ENCODE measurements around the gene HES7. TPM values are rescaled to one million over a fixed set of nuclear protein-coding genes. Genes with fewer than 3 reads are reported as not detected.
A peak's percentile ranks its signal among the peaks of the same experiment; 100 is the strongest.

The HES7 gene
- total and polyA plus RNA-seq, 4 experiments from 2014 or later, result not detected

DNA sequence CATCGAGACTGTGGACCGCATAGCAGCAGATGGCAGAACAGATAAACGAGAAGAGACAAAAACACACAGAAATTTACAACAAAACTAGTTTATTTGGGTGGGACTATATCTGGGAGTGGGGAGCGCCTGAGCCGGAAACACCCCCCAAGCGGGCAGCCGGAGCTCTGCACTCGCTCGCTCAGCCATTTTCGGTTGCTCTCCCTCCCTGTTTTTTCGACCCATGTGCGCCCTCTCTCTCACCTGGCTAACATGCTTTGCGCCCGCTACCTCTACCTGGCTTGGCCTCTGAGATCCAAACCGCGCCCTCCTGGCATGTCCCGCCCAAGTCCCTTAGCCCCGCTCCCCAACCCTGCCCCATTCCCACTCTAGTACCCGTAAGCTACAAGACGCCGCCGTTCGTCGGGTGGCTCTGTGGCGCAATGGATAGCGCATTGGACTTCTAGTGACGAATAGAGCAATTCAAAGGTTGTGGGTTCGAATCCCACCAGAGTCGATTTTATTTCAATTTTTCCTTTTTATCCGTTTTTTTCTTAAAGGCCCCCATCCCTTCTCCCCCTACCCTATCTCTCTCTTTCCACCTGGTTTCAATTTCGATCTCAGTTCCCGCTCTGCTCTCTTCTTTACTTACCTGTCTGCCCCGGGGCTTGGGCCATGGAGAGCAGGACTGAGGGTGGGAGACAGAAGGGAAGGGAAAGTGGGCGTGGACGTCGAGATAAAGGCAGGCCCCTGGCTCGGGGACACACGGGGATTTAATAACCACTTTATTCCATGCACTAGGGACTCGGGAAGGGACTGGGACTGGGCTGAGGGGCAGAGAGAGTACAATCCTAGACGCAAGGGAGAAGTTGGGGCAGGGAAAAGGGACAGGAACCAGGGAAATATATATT, 3.1 kb downstream of the HES7 start:
- Mint-ChIP-seq H3K36me3 (peaks cover 0 to 42% of the 10 kb centered on the region in 2 donors), H3K4me3 (peak overlapping the region; percentile 88 to 95 (median 94)), H3K27ac (peak overlapping the region; percentile 84 to 100 (median 98)), H3K27me3 (peaks cover 16 to 50% of the 10 kb centered on the region in 2 donors), H3K4me1 (peaks cover 47 to 81% (median 63%) of the 10 kb centered on the region in 4 donors), H3K9me3 (peaks cover 0 to 29% (median under 1%) of the 10 kb centered on the region in 8 donors)
- Histone ChIP-seq H3K27ac (ENCODE audit: low read depth, low read length) (no peak overlapping the region), H3K4me3 (ENCODE audit: low read length in 2 of 2) (peak overlapping the region; percentile 24 to 60), H3K27me3 (ENCODE audit: insufficient read depth, low read length) (peaks cover 28% of the 10 kb centered on the region), H3K36me3 (ENCODE audit: insufficient read depth, low read length) (no peaks in the 10 kb centered on the region), H3K4me1 (ENCODE audit: insufficient read depth, low read length) (peaks cover 69% of the 10 kb centered on the region), H3K9me3 (ENCODE audit: control insufficient read depth in 1 of 2, low read length in 2 of 2) (no peaks in the 10 kb centered on the region)
- POLR2A ChIA-PET (ENCODE audit: partially characterized antibody), result interaction anchor here (0.5 to 9.5 kb wide), 24 partner anchors 8 to 180 kb away, joined by 3 to 152 read pairs (median 14); partner anchors contain the start of genes BORCS6, CTC1, PER1 and PFAS
- CTCF ChIA-PET (ENCODE audit: partially characterized antibody), result interaction anchor here (1.0 to 4.1 kb wide), 20 partner anchors 11 to 433 kb away, joined by 3 to 89 read pairs (median 20); partner anchors contain the start of genes BORCS6, CTC1, PFAS and SLC25A35
- peak in 2 of 5 donors; percentile 12 to 83 for DNase-seq
- intact Hi-C loops (cut with micrococcal nuclease), result loop anchor here (1.0 kb wide), 2 partner anchors 18 to 127 kb away; no protein-coding TSS in a partner anchor

DNA sequence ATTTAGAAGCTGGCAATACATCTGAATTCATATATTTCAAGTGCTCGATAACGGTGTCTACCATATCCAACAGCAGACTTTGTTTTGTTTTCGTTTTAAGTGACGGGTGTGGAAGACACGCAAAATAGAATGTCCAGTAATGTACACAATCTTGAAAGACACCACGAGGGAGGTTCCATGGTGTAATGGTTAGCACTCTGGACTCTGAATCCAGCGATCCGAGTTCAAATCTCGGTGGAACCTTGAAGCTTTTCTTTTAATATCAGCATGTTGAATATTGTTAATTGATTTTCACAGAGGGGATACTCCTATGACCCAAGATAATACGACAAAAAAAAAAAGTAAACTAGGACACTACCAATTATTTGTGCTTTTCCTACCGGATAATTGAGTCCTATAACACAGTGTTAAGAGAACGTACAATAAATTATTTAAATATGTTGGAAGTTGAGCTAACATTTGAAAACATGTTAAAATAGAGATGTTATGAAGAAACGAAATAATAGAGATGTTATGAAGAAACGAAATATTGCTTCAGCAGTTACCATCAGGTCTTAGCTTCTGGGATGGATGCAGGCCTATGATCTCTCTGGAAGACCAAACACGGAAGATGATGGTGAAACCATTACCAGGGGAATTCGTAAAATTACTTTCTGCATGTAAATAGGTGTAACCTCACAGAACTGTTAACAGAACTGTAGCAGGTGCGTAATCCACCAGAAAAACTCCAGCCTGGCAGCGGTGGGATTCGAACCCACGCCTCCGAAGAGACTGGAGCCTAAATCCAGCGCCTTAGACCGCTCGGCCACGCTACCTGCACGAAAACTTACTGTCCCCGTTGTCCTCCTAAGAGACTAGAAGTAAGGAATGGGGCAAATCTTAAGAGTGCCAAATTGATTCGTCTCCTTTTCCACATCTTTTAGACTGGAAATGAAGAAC, 4.1 kb downstream of the HES7 start:
- no peaks in the 10 kb centered on the region for H3K36me3 ChIP-seq (ENCODE audit: insufficient read depth, low read length)
- peak overlapping the region; percentile 60 to 69 for H3K4me3 ChIP-seq (ENCODE audit: low read length in 2 of 2)
- ChIA-PET CTCF (ENCODE audit: partially characterized antibody) (interaction anchor here (0.6 to 4.1 kb wide), 52 partner anchors 7 to 783 kb away, joined by 3 to 89 read pairs (median 4); partner anchors contain the start of genes ACAP1, BORCS6, CTC1 and GUCY2D), POLR2A (ENCODE audit: partially characterized antibody) (interaction anchor here (0.5 to 9.5 kb wide), 52 partner anchors 7 to 1445 kb away, joined by 3 to 152 read pairs (median 4); partner anchors contain the start of genes AURKB, BORCS6, CNTROB and CTC1)
- peaks cover 0 to 20% (median under 1%) of the 10 kb centered on the region in 8 donors for H3K9me3 Mint-ChIP-seq
- intact Hi-C loops (cut with micrococcal nuclease), result loop anchor here (1.0 to 2.0 kb wide), 10 partner anchors 10 to 263 kb away; partner anchors contain the start of gene RPL26
- peak overlapping the region; percentile 88 to 95 (median 94) for H3K4me3 Mint-ChIP-seq
- no peaks in the 10 kb centered on the region for H3K9me3 ChIP-seq (ENCODE audit: control insufficient read depth in 1 of 2, low read length in 2 of 2)
- peaks cover 0 to 36% of the 10 kb centered on the region in 2 donors for H3K36me3 Mint-ChIP-seq
- H3K27me3 Mint-ChIP-seq, result peaks cover 21 to 55% of the 10 kb centered on the region in 2 donors
- H3K27ac ChIP-seq (ENCODE audit: low read depth, low read length), result no peak overlapping the region
- H3K27me3 ChIP-seq (ENCODE audit: insufficient read depth, low read length), result peaks cover 33% of the 10 kb centered on the region
- H3K4me1 ChIP-seq (ENCODE audit: insufficient read depth, low read length), result peaks cover 61% of the 10 kb centered on the region
- H3K4me1 Mint-ChIP-seq, result peaks cover 41 to 72% (median 56%) of the 10 kb centered on the region in 4 donors
- peak overlapping the region; percentile 89 to 100 (median 98) for H3K27ac Mint-ChIP-seq
- peak; percentile 89 to 94 (median 92) for DNase-seq

- POLR2A ChIA-PET (ENCODE audit: partially characterized antibody), result interaction anchor here (0.6 to 9.5 kb wide), 42 partner anchors 8 to 433 kb away, joined by 3 to 152 read pairs (median 4); partner anchors contain the start of genes AURKB, BORCS6, CNTROB and CTC1
- Histone ChIP-seq H3K36me3 (ENCODE audit: insufficient read depth, low read length) (no peaks in the 10 kb centered on the region), H3K27me3 (ENCODE audit: insufficient read depth, low read length) (peaks cover 42% of the 10 kb centered on the region), H3K4me1 (ENCODE audit: insufficient read depth, low read length) (peaks cover 52% of the 10 kb centered on the region), H3K9me3 (ENCODE audit: control insufficient read depth in 1 of 2, low read length in 2 of 2) (no peaks in the 10 kb centered on the region), H3K27ac (ENCODE audit: low read depth, low read length) (peak overlapping the region; percentile 56), H3K4me3 (ENCODE audit: low read length in 2 of 2) (peak overlapping the region; percentile 69 to 97)
- peak overlapping the region; percentile 91 to 97 (median 94) for H3K4me3 Mint-ChIP-seq
- peak; percentile 87 to 91 (median 88) for DNase-seq
- CTCF ChIA-PET (ENCODE audit: partially characterized antibody), result interaction anchor here (0.6 to 4.1 kb wide), 52 partner anchors 8 to 782 kb away, joined by 3 to 89 read pairs (median 5); partner anchors contain the start of genes ACAP1, BORCS6, CTC1 and GUCY2D
- peaks cover 34 to 63% (median 48%) of the 10 kb centered on the region in 4 donors for H3K4me1 Mint-ChIP-seq
- intact Hi-C loops (cut with micrococcal nuclease), result loop anchor here (1.0 to 2.0 kb wide), 10 partner anchors 9 to 264 kb away; partner anchors contain the start of gene RPL26
- H3K27me3 Mint-ChIP-seq, result peaks cover 27 to 59% of the 10 kb centered on the region in 2 donors
- H3K36me3 Mint-ChIP-seq, result peaks cover 0 to 35% of the 10 kb centered on the region in 2 donors
- peaks cover 0 to 19% (median under 1%) of the 10 kb centered on the region in 8 donors for H3K9me3 Mint-ChIP-seq
- H3K27ac Mint-ChIP-seq, result peak overlapping the region; percentile 95 to 100 (median 98)
Measured at GRCh38 chr17:8118769-8119580, 4.9 kb downstream of the HES7 start.

GRCh38 chr17:8117980-8118768, 5.7 kb downstream of the HES7 start, which contains the start of gene ALOXE3:
ALOXE3 (minus strand) TSS chr17:8118514; CDS start chr17:8117990, 524 bp downstream.
- POLR2A ChIA-PET (ENCODE audit: partially characterized antibody), result interaction anchor here (1.0 to 9.5 kb wide), 31 partner anchors 8 to 876 kb away, joined by 3 to 152 read pairs (median 6); partner anchors contain the start of genes AURKB, BORCS6, CTC1 and GABARAP
- Mint-ChIP-seq H3K27me3 (peaks cover 29 to 60% of the 10 kb centered on the region in 2 donors), H3K36me3 (peaks cover 0 to 31% of the 10 kb centered on the region in 2 donors), H3K27ac (peak within 1 kb of the TSS; percentile 95 to 100 (median 98)), H3K4me1 (peaks cover 28 to 55% (median 41%) of the 10 kb centered on the region in 4 donors), H3K4me3 (peak within 1 kb of the TSS; percentile 91 to 97 (median 94)), H3K9me3 (peaks cover 0 to 19% (median under 1%) of the 10 kb centered on the region in 8 donors)
- H3K9me3 ChIP-seq (ENCODE audit: control insufficient read depth in 1 of 2, low read length in 2 of 2), result no peaks in the 10 kb centered on the region
- peak within 1 kb of the TSS; percentile 69 to 97 for H3K4me3 ChIP-seq (ENCODE audit: low read length in 2 of 2)
- H3K36me3 ChIP-seq (ENCODE audit: insufficient read depth, low read length), result no peaks in the 10 kb centered on the region
- H3K27me3 ChIP-seq (ENCODE audit: insufficient read depth, low read length), result peaks cover 37% of the 10 kb centered on the region
- CTCF ChIA-PET (ENCODE audit: partially characterized antibody), result interaction anchor here (0.6 to 4.1 kb wide), 35 partner anchors 9 to 431 kb away, joined by 3 to 89 read pairs (median 7); partner anchors contain the start of genes AURKB, BORCS6, CTC1 and GUCY2D
- H3K4me1 ChIP-seq (ENCODE audit: insufficient read depth, low read length), result peaks cover 44% of the 10 kb centered on the region
- intact Hi-C loops (cut with micrococcal nuclease), result loop anchor here (1.0 to 2.0 kb wide), 5 partner anchors 24 to 265 kb away; partner anchors contain the start of gene RPL26
- peak within 1 kb of the TSS; percentile 56 for H3K27ac ChIP-seq (ENCODE audit: low read depth, low read length)
- DNase-seq, result peak in 1 of 5 donors; percentile 59

GRCh38 chr17:8117367-8117979, 6.4 kb downstream of the HES7 start:
- peaks cover 32 to 65% of the 10 kb centered on the region in 2 donors for H3K27me3 Mint-ChIP-seq
- ChIA-PET CTCF (ENCODE audit: partially characterized antibody) (interaction anchor here (0.8 to 4.1 kb wide), 15 partner anchors 9 to 184 kb away, joined by 3 to 89 read pairs (median 23); partner anchors contain the start of gene SLC25A35), POLR2A (ENCODE audit: partially characterized antibody) (interaction anchor here (1.0 to 9.5 kb wide), 8 partner anchors 21 to 875 kb away, joined by 3 to 152 read pairs (median 39); partner anchors contain the start of genes BORCS6, CTC1, GABARAP and PER1)
- intact Hi-C loops (cut with micrococcal nuclease), result no loop called here
- H3K9me3 Mint-ChIP-seq, result peaks cover 0 to 19% (median under 1%) of the 10 kb centered on the region in 8 donors
- Histone ChIP-seq H3K27me3 (ENCODE audit: insufficient read depth, low read length) (peaks cover 37% of the 10 kb centered on the region), H3K9me3 (ENCODE audit: control insufficient read depth in 1 of 2, low read length in 2 of 2) (no peaks in the 10 kb centered on the region), H3K4me1 (ENCODE audit: insufficient read depth, low read length) (peaks cover 37% of the 10 kb centered on the region), H3K36me3 (ENCODE audit: insufficient read depth, low read length) (no peaks in the 10 kb centered on the region), H3K4me3 (ENCODE audit: low read length in 2 of 2) (peak overlapping the region; percentile 69 to 97), H3K27ac (ENCODE audit: low read depth, low read length) (no peak overlapping the region)
- peaks cover 0 to 30% of the 10 kb centered on the region in 2 donors for H3K36me3 Mint-ChIP-seq
- DNase-seq, result no peak
- peaks cover 26 to 48% (median 36%) of the 10 kb centered on the region in 4 donors for H3K4me1 Mint-ChIP-seq
- H3K4me3 Mint-ChIP-seq, result peak overlapping the region; percentile 54 to 97 (median 94)
- peak overlapping the region in 1 of 7 donors; percentile 100 for H3K27ac Mint-ChIP-seq

Measured in CD4-positive, alpha-beta memory T cell (primary cell).